Calu3 (cell line): ENCODE measurements around the gene UNC80. TPM values are rescaled to one million over a fixed set of nuclear protein-coding genes. Genes with fewer than 3 reads are reported as not detected.

ENCODE experiments used
- BruUV-seq: library from RNA; stranded (reverse); fragments of 400-500 nt; replicated peaks from 2 replicates; lab custom pipeline; 2021; lab: Mats Ljungman, UMichigan
- CTCF ChIA-PET: fragments of 300-600 bp; sonication (Branson Sonifier 250); formaldehyde crosslinking; loops from one replicate; lab custom pipeline; 2022; ENCODE audit warnings: antibody characterized with exemption; lab: Charles Lee
- DNase-seq: peaks from one replicate; pipeline ENCODE4 v3.0.0; 2022
- H3K27ac Mint-ChIP-seq: one replicate; pipeline ENCODE4 v1.8.0; 2022; ENCODE audit warnings: mixed read lengths; ENCODE audit not compliant: unreplicated experiment
- H3K27me3 Mint-ChIP-seq: one replicate; pipeline ENCODE4 v1.8.0; 2022; ENCODE audit warnings: mixed read lengths; ENCODE audit not compliant: unreplicated experiment
- H3K36me3 Mint-ChIP-seq: one replicate; pipeline ENCODE4 v1.8.0; 2022; ENCODE audit warnings: mild to moderate bottlenecking, moderate library complexity, mixed read lengths; ENCODE audit not compliant: insufficient read depth, unreplicated experiment
- H3K4me1 Mint-ChIP-seq: one replicate; pipeline ENCODE4 v1.8.0; 2022; ENCODE audit warnings: mild to moderate bottlenecking, low read depth, mixed read lengths; ENCODE audit not compliant: unreplicated experiment
- H3K4me3 Mint-ChIP-seq: one replicate; pipeline ENCODE4 v1.8.0; 2022; ENCODE audit warnings: mild to moderate bottlenecking, low read depth, moderate library complexity, mixed read lengths; ENCODE audit not compliant: unreplicated experiment
- H3K9me3 Mint-ChIP-seq: one replicate; pipeline ENCODE4 v1.8.0; 2022; ENCODE audit warnings: low read depth, mixed read lengths; ENCODE audit not compliant: unreplicated experiment
- intact Hi-C: fragments of 100-400 bp; cut with micrococcal nuclease; formaldehyde crosslinking; loops from one replicate; pipeline ENCODE4 v1.10.0; 2022; ENCODE audit not compliant: unreplicated experiment
- total RNA-seq: library from RNA; stranded (reverse); gene quantifications from 2 replicates; pipeline ENCODE4 v1.2.3, GENCODE V29; 2022
- TF ChIP-seq, protein P1 (sequence below): fragments of 200-600 bp; IDR thresholded peaks from one replicate; pipeline ENCODE4 v1.8.0; 2022; ENCODE audit warnings: antibody characterized with exemption; ENCODE audit not compliant: unreplicated experiment

Gene UNC80
- total RNA-seq, 1 experiment from 2014 or later = not detected

DNA sequence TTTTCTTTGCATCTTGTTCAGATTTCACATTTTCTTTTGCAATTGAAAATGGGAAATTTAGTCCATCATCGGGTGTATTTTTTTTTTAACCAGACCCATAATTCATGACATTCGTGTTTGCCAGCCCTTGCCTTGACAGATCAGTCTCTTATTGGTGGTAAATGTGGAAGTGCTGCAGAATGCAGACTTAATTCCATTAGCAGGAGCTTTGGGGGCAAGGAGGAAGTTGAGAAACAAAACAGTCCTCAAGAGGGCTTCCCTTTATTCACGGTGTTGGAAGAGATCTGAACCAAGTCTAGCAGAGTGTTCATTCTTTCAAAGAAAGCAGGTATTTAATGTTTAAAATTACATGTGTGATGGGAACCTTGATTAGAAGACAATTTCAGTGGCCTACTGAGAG lies 214.2 kb downstream of the UNC80 start:
- no peak for DNase-seq
- Mint-ChIP-seq H3K36me3 (no peaks in the 10 kb centered on the region), H3K4me1 (peaks cover 1% of the 10 kb centered on the region), H3K27me3 (no peaks in the 10 kb centered on the region), H3K4me3 (no peak overlapping the region), H3K9me3 (no peaks in the 10 kb centered on the region), H3K27ac (no peak overlapping the region)
- CTCF ChIA-PET = no interaction called here
- intact Hi-C loops = no loop called here
- no TSS peak for BruUV-seq
- TF ChIP-seq, protein P1, sequence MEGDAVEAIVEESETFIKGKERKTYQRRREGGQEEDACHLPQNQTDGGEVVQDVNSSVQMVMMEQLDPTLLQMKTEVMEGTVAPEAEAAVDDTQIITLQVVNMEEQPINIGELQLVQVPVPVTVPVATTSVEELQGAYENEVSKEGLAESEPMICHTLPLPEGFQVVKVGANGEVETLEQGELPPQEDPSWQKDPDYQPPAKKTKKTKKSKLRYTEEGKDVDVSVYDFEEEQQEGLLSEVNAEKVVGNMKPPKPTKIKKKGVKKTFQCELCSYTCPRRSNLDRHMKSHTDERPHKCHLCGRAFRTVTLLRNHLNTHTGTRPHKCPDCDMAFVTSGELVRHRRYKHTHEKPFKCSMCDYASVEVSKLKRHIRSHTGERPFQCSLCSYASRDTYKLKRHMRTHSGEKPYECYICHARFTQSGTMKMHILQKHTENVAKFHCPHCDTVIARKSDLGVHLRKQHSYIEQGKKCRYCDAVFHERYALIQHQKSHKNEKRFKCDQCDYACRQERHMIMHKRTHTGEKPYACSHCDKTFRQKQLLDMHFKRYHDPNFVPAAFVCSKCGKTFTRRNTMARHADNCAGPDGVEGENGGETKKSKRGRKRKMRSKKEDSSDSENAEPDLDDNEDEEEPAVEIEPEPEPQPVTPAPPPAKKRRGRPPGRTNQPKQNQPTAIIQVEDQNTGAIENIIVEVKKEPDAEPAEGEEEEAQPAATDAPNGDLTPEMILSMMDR = no peak

DNA sequence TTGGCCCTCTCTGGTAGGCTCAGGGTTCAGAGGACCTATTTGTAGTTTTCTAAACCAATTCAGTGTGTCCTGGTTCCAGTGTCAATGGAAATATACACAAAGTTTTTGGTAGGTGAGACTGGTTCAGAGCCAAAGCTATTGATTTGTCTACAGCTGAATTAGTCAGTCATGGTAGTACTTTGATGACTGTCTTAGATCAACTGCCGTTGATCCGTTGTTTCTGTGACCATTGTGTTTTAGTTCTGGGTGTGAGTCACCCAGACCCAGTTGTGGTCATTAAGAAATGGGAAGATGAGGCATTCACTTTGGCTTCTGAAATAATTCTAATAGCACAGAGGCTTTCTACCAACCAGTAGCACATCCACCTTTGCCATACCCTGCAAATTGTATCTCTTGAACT lies 214.8 kb downstream of the UNC80 start:
- no TSS peak for BruUV-seq
- Mint-ChIP-seq H3K4me3 (no peak overlapping the region), H3K27ac (no peak overlapping the region), H3K4me1 (no peaks in the 10 kb centered on the region), H3K36me3 (no peaks in the 10 kb centered on the region), H3K9me3 (no peaks in the 10 kb centered on the region), H3K27me3 (no peaks in the 10 kb centered on the region)
- CTCF ChIA-PET = no interaction called here
- intact Hi-C loops = no loop called here
- TF ChIP-seq, protein P1 = no peak
- DNase-seq = no peak

DNA sequence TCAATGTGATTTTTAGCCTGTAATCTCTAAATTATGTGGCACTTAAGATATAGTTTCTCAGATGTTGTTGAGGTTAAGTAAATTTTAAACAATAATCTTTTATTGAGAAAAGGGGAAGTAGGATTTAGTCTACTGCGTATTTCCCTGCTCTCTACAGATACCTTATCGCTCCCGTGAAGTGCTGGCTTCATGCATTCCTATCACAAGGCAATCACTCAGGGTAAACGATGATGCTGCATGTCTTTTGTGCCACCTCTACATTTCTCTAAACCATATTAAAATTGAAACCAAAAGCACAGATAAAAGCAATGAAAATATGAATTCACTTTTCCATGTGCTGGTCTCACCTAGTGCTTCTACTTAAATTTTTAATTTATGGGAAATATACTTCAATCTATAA lies 216.4 kb downstream of the UNC80 start:
- no TSS peak for BruUV-seq
- no peaks in the 10 kb centered on the region for H3K27me3 Mint-ChIP-seq
- H3K4me3 Mint-ChIP-seq = no peak overlapping the region
- H3K9me3 Mint-ChIP-seq = no peaks in the 10 kb centered on the region
- H3K36me3 Mint-ChIP-seq = no peaks in the 10 kb centered on the region
- TF ChIP-seq, protein P1 = no peak
- no peak for DNase-seq
- intact Hi-C loops = no loop called here
- H3K27ac Mint-ChIP-seq = no peak overlapping the region
- H3K4me1 Mint-ChIP-seq = no peaks in the 10 kb centered on the region
- CTCF ChIA-PET = no interaction called here

DNA sequence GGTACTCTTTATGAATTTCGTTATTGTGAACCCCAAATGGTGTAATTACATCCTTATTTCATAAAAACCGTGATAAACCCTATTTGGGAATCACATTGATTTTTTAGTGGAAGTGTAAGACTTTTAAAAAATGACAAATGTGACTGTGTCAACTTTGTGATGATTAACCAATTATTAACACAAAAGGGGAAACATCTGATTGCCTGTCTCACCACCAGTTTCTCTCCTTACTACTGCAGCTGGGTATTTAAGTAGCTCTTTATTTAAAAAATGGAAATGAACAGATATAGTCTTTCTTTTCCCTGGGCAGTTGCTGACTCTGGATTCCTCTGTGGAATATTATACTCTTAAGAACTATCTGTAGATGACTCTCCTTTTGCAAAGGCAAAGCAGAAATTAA lies 219.2 kb downstream of the UNC80 start:
- no peak for DNase-seq
- intact Hi-C loops = no loop called here
- H3K9me3 Mint-ChIP-seq = no peaks in the 10 kb centered on the region
- TF ChIP-seq, protein P1 = no peak
- CTCF ChIA-PET = no interaction called here
- BruUV-seq = no TSS peak
- no peaks in the 10 kb centered on the region for H3K36me3 Mint-ChIP-seq
- H3K4me3 Mint-ChIP-seq = no peak overlapping the region
- no peaks in the 10 kb centered on the region for H3K4me1 Mint-ChIP-seq
- no peak overlapping the region for H3K27ac Mint-ChIP-seq
- H3K27me3 Mint-ChIP-seq = no peaks in the 10 kb centered on the region
